Gastrocnemius medialis (tissue), 4 donors: ENCODE data around the gene PERP. TPM values are rescaled to one million over a fixed set of nuclear protein-coding genes. Genes with fewer than 3 reads are reported as not detected.

Source experiments
- ATAC-seq, 2 donors: fragments of 150-250 bp; one replicate each; pipeline ENCODE4 v1.9.1; 2016
- DNase-seq, 2 donors: peaks; one replicate each; pipeline ENCODE4 v3.0.0-alpha.2; 2019
- H3K27ac ChIP-seq, 4 donors: fragments of 200-600 bp; sonication (generic); 1 replicate in 1 of 4; 2 replicates in 3 of 4; pipeline ENCODE4 v1.5.1; 2016 to 2018; ENCODE audit warnings: mild to moderate bottlenecking in 2 of 4, moderate library complexity in 1 of 4
- H3K27me3 ChIP-seq, 3 donors: fragments of 200-600 bp; sonication (generic) in 2 of 3; 1 replicate in 1 of 3; 2 replicates in 2 of 3; pipeline versions ENCODE4 v1.5.1 to v1.6.0; 2016 to 2019; ENCODE audit warnings: mild to moderate bottlenecking in 1 of 3, moderate library complexity in 1 of 3
- H3K36me3 ChIP-seq, 2 donors: fragments of 200-600 bp; sonication (generic) in 1 of 2; one replicate each; pipeline ENCODE4 v1.5.1; 2017 to 2018
- H3K4me1 ChIP-seq, 2 donors: fragments of 200-600 bp; sonication (generic) in 1 of 2; one replicate each; pipeline ENCODE4 v1.5.1; 2016 to 2017; ENCODE audit warnings: mild to moderate bottlenecking in 2 of 2
- H3K4me3 ChIP-seq, 4 donors: fragments of 200-600 bp; sonication (generic) in 3 of 4; 1 replicate in 1 of 4; 2 replicates in 3 of 4; pipeline ENCODE4 v1.5.1; 2016 to 2019; ENCODE audit warnings: mild to moderate bottlenecking in 2 of 4
- H3K9me3 ChIP-seq, 3 donors: fragments of 200-600 bp; sonication (generic) in 2 of 3; 1 replicate in 1 of 3; 2 replicates in 2 of 3; pipeline ENCODE4 v1.5.1; 2016 to 2019
- CTCF ChIP-seq, 5 experiments: fragments of 450-650 bp in 3 of 5; fragments of 200-600 bp in 2 of 5; sonication (generic) in 2 of 5; IDR thresholded peaks in 4 of 5; conservative IDR thresholded peaks in 1 of 5; 1 replicate in 4 of 5; 2 replicates in 1 of 5; pipeline ENCODE4 v1.5.1; 2016 to 2019; ENCODE audit warnings: antibody characterized with exemption in 5 of 5, mild to moderate bottlenecking in 3 of 5, moderate library complexity in 3 of 5
- POLR2A ChIP-seq, 2 donors: fragments of 450-650 bp; IDR thresholded peaks; one replicate each; pipeline ENCODE4 v1.6.1; 2017; ENCODE audit warnings: antibody characterized with exemption in 2 of 2, mild to moderate bottlenecking in 2 of 2, moderate library complexity in 2 of 2
- in situ Hi-C, 4 donors: fragments of 200-750 bp; cut with MboI; loops; one replicate each; pipeline versions ENCODE4 v1.15.0 to v1.8.0; 2017; ENCODE audit warnings: low sequenced_read_pairs in 4 of 4
- intact Hi-C: fragments of 100-400 bp; cut with DNase I; formaldehyde crosslinking; loops from one replicate; pipeline ENCODE4 v1.15.1; 2023; ENCODE audit warnings: low total_unique reads
- total RNA-seq, 4 donors: library from RNA; depleted of rRNA; stranded (reverse); fragments of >200 nt; gene quantifications; one replicate each; pipeline versions ENCODE4 v1.1.0 to v1.2.3, GENCODE V29; 2016

PERP gene
- total RNA-seq, 4 donors from 2014 or later: 1.5 to 3.1 (median 2.1) TPM

GRCh38 chr6:138054982-138055381 lies 52.2 kb downstream of the PERP start:
- Histone ChIP-seq H3K4me3 (no peak overlapping the region), H3K9me3 (no peaks in the 10 kb centered on the region), H3K4me1 (no peaks in the 10 kb centered on the region), H3K36me3 (no peaks in the 10 kb centered on the region), H3K27ac (no peak overlapping the region), H3K27me3 (no peaks in the 10 kb centered on the region)
- in situ Hi-C loops: no loop called here
- TF ChIP-seq CTCF (IDR thresholded peaks at IDR 0.05 in 4 of 5, conservative IDR thresholded peaks at IDR 0.05 in 1 of 5) (no peak), POLR2A (IDR thresholded peaks at IDR 0.05) (no peak)
- DNase-seq (no peak), ATAC-seq (no peak)
- intact Hi-C loops: no loop called here

- no peaks in the 10 kb centered on the region for H3K36me3 ChIP-seq
- DNase-seq (no peak), ATAC-seq (no peak)
- no peak overlapping the region for H3K4me3 ChIP-seq
- H3K27me3 ChIP-seq: no peaks in the 10 kb centered on the region
- in situ Hi-C loops (no loop called here), intact Hi-C loops (no loop called here)
- TF ChIP-seq CTCF (IDR thresholded peaks at IDR 0.05 in 4 of 5, conservative IDR thresholded peaks at IDR 0.05 in 1 of 5): no peak
- no peak for TF ChIP-seq POLR2A (IDR thresholded peaks at IDR 0.05)
- no peaks in the 10 kb centered on the region for H3K9me3 ChIP-seq
- no peaks in the 10 kb centered on the region for H3K4me1 ChIP-seq
- no peak overlapping the region for H3K27ac ChIP-seq
Measured at GRCh38 chr6:138052783-138053182, 54.4 kb downstream of the PERP start.

- Histone ChIP-seq H3K27ac (no peak overlapping the region), H3K36me3 (no peaks in the 10 kb centered on the region), H3K4me1 (no peaks in the 10 kb centered on the region), H3K27me3 (no peaks in the 10 kb centered on the region), H3K4me3 (no peak overlapping the region), H3K9me3 (no peaks in the 10 kb centered on the region)
- no peak for DNase-seq
- ATAC-seq: no peak
- in situ Hi-C loops: no loop called here
- intact Hi-C loops: no loop called here
- TF ChIP-seq CTCF (IDR thresholded peaks at IDR 0.05 in 4 of 5, conservative IDR thresholded peaks at IDR 0.05 in 1 of 5) (no peak), POLR2A (IDR thresholded peaks at IDR 0.05) (no peak)
Measured at GRCh38 chr6:138044972-138045371, 62.2 kb downstream of the PERP start.

- ATAC-seq: no peak
- Histone ChIP-seq H3K4me1 (no peaks in the 10 kb centered on the region), H3K4me3 (no peak overlapping the region), H3K36me3 (no peaks in the 10 kb centered on the region), H3K9me3 (no peaks in the 10 kb centered on the region), H3K27me3 (no peaks in the 10 kb centered on the region), H3K27ac (no peak overlapping the region)
- in situ Hi-C loops: no loop called here
- intact Hi-C loops: no loop called here
- TF ChIP-seq CTCF (IDR thresholded peaks at IDR 0.05 in 4 of 5, conservative IDR thresholded peaks at IDR 0.05 in 1 of 5): no peak
- TF ChIP-seq POLR2A (IDR thresholded peaks at IDR 0.05): no peak
- no peak for DNase-seq
Measured at GRCh38 chr6:138044458-138044857, 62.8 kb downstream of the PERP start.

Other genes with a start within 250 kb of the PERP start
- 1 to 10 TPM; 2.6 to 7.1 (median 4.7) TPM for gene TNFAIP3, start 240.2 kb downstream of the PERP start, total RNA-seq
- under 1 TPM; 0.40 to 0.78 (median 0.52) TPM for gene ARFGEF3, start 54.5 kb upstream of the PERP start, total RNA-seq
- gene PBOV1, start 111.1 kb upstream of the PERP start, total RNA-seq: not detected